K562 (cell line): Measurements from ENCODE around the gene AQP1. TPM values are rescaled to one million over a fixed set of nuclear protein-coding genes. Genes with fewer than 3 reads are reported as not detected.
A peak's percentile ranks its signal among the peaks of the same experiment; 100 is the strongest.

ENCODE experiments used
- ARID4B ChIP-seq: sonication (generic); formaldehyde crosslinking; IDR thresholded peaks from 2 replicates; pipeline ENCODE4 v1.8.0; 2022; ENCODE audit warnings: mild to moderate bottlenecking, missing genetic modification reagents
- CHD1 ChIP-seq: fragments of 200-600 bp; sonication (generic); IDR thresholded peaks from one replicate; pipeline ENCODE4 v1.6.1; 2012; ENCODE audit warnings: mild to moderate bottlenecking, moderate library complexity, low read length, inconsistent platforms
- CHD4 ChIP-seq: fragments of 200-600 bp; sonication (generic); IDR thresholded peaks from 3 replicates; pipeline ENCODE4 v1.6.1; 2012; ENCODE audit warnings: low read depth, mild to moderate bottlenecking, mixed read lengths, low read length, inconsistent platforms; ENCODE audit not compliant: insufficient read depth, insufficient replicate concordance, poor library complexity, severe bottlenecking
- HIVEP1 ChIP-seq: fragments of 250-450 bp; sonication (Bioruptor Pico); IDR thresholded peaks from 2 replicates; pipeline ENCODE4 v1.4.0; 2020; ENCODE audit warnings: mild to moderate bottlenecking
- HOXB6 ChIP-seq: fragments of 250-450 bp; sonication (Bioruptor Pico); IDR thresholded peaks from 2 replicates; pipeline ENCODE4 v1.5.1; 2022; ENCODE audit warnings: mild to moderate bottlenecking, borderline replicate concordance
- JUNB ChIP-seq: fragments of 450-650 bp; formaldehyde crosslinking; conservative IDR thresholded peaks from 2 replicates; pipeline ENCODE4 v1.4.0; 2020; ENCODE audit warnings: mild to moderate bottlenecking
- KDM1A ChIP-seq, 2 experiments: fragments of 450-650 bp; IDR thresholded peaks; 2 replicates each; pipeline ENCODE4 v1.6.1; 2016; ENCODE audit warnings: mild to moderate bottlenecking in 2 of 2
- MLX ChIP-seq, 2 experiments: fragments of 450-650 bp in 1 of 2; sonication (generic) in 1 of 2; formaldehyde crosslinking; conservative IDR thresholded peaks; 2 replicates each; pipeline versions ENCODE4 v1.4.0 to v1.8.1; 2020 to 2022; ENCODE audit warnings: mild to moderate bottlenecking in 1 of 2, missing genetic modification reagents in 1 of 2
- NFIX ChIP-seq: fragments of 250-450 bp; sonication (Bioruptor Pico); IDR thresholded peaks from 2 replicates; pipeline ENCODE4 v1.4.0; 2020; ENCODE audit warnings: low read depth, mild to moderate bottlenecking, moderate library complexity
- NR2C2 ChIP-seq, 2 experiments: fragments of 200-800 bp in 1 of 2; sonication (Bioruptor generic) in 1 of 2; sonication (generic) in 1 of 2; formaldehyde crosslinking in 1 of 2; IDR thresholded peaks; 2 replicates each; pipeline versions ENCODE4 v1.6.1 to v1.8.0; 2016 to 2022; ENCODE audit warnings: mild to moderate bottlenecking in 1 of 2, missing compliant biosample characterization in 1 of 2, missing genetic modification characterization in 1 of 2, missing genetic modification reagents in 1 of 2
- NR2F6 ChIP-seq: fragments of 450-650 bp; formaldehyde crosslinking; IDR thresholded peaks from 2 replicates; pipeline ENCODE4 v1.4.0; 2020; ENCODE audit warnings: mild to moderate bottlenecking
- SMAD1 ChIP-seq: fragments of 150-350 bp; IDR thresholded peaks from 2 replicates; pipeline ENCODE4 v1.6.1; 2014; ENCODE audit warnings: low read length, low read depth; ENCODE audit not compliant: partially characterized antibody
- SPI1 ChIP-seq: IDR thresholded peaks from 2 replicates; pipeline ENCODE4 v1.6.1; 2011; ENCODE audit warnings: low read depth, low read length, control low read depth, borderline replicate concordance
- TAF15 ChIP-seq: fragments of 200-400 bp; formaldehyde crosslinking; IDR thresholded peaks from 2 replicates; pipeline ENCODE4 v1.6.1; 2017; ENCODE audit warnings: mild to moderate bottlenecking, low read depth, low read length, moderate library complexity
- ZKSCAN1 ChIP-seq: fragments of 150-350 bp; IDR thresholded peaks from 2 replicates; pipeline ENCODE4 v1.6.1; 2016; ENCODE audit warnings: low read depth, low read length
- ZNF561 ChIP-seq: fragments of 450-650 bp; formaldehyde crosslinking; conservative IDR thresholded peaks from 2 replicates; pipeline ENCODE4 v1.4.0; 2020; ENCODE audit warnings: mild to moderate bottlenecking, moderate library complexity
- polyA plus RNA-seq, 8 experiments: library from polyadenylated mRNA; depleted of rRNA in 4 of 8; stranded (reverse) in 5 of 8; unstranded in 3 of 8; fragments of >200 nt; fragmentation: Nextera tagmentation in 2 of 8; fragmentation: Illumina TruSeq in 1 of 8; extraction: Ambion mirVana in 2 of 8; extraction: Trizol in 1 of 8; gene quantifications; 2 replicates each; pipeline versions ENCODE4 v1.2.1 to v1.2.3, GENCODE V29; 2011 to 2014; ENCODE audit warnings: inconsistent platforms in 1 of 8, missing spikeins in 1 of 8
- total RNA-seq, 7 experiments: library from RNA; depleted of rRNA in 6 of 7; stranded (reverse); fragments of >200 nt in 6 of 7; fragmentation: Illumina TruSeq in 2 of 7; extraction: Trizol in 2 of 7; gene quantifications; 2 replicates each; pipeline versions ENCODE4 v1.2.1 to v1.2.3, GENCODE V29; 2011 to 2021; ENCODE audit warnings: low replicate concordance in 1 of 7
- TF ChIP-seq, protein P1 (sequence below): fragments of 450-650 bp; IDR thresholded peaks from 2 replicates; pipeline ENCODE4 v1.6.1; 2016; ENCODE audit warnings: borderline replicate concordance
- TF ChIP-seq, protein P2 (sequence below): fragments of 450-650 bp; formaldehyde crosslinking; conservative IDR thresholded peaks from 2 replicates; pipeline ENCODE4 v1.4.0; 2022; ENCODE audit warnings: mild to moderate bottlenecking, missing genetic modification characterization
- TF ChIP-seq, protein P3 (sequence below): fragments of 250-450 bp; sonication (Bioruptor Pico); IDR thresholded peaks from 2 replicates; pipeline ENCODE4 v1.8.0; 2022; ENCODE audit warnings: moderate library complexity, mild to moderate bottlenecking, inconsistent platforms

Gene AQP1
- total and polyA plus RNA-seq, 9 of the 15 experiments (the other 6 are each of a cell fraction or from before 2014, with no cell fraction given): 0.18 to 12.6 (median 4.1) TPM

DNA sequence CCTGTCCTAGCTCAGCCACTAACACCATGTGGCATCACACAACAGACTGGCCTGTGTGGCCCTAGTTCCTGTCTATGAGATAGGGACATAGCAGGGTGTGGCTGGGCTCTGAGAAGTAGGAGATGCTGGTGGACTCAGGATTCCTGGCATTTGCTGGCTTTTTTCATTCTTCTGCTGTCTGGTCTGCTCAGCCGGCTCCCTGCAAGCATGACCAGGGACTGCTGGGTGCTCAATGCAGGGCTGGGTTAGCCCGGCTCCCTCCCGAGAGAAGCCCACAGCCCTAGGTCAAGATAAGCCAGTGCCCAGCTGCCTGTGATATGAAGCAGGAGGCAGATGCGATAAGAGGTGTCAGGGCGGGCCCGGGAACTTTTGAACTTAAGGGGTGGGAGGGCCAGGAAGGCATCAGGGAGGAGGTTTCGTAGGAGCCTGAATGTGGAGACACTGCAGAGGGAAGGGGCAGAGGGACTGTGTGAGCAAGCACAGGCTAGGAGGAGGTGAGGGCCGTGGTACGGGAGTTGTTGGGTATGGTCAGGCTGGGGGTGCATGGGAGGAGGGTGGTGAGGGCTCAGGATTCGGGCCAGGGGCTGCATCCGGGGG lies 3.5 kb downstream of the AQP1 start (continued):
- no peak for TF ChIP-seq JUNB
- TF ChIP-seq ZNF561 (CRISPR knock-in tag): no peak
- TF ChIP-seq NR2F6 (CRISPR knock-in tag): no peak
- TF ChIP-seq, protein P1, sequence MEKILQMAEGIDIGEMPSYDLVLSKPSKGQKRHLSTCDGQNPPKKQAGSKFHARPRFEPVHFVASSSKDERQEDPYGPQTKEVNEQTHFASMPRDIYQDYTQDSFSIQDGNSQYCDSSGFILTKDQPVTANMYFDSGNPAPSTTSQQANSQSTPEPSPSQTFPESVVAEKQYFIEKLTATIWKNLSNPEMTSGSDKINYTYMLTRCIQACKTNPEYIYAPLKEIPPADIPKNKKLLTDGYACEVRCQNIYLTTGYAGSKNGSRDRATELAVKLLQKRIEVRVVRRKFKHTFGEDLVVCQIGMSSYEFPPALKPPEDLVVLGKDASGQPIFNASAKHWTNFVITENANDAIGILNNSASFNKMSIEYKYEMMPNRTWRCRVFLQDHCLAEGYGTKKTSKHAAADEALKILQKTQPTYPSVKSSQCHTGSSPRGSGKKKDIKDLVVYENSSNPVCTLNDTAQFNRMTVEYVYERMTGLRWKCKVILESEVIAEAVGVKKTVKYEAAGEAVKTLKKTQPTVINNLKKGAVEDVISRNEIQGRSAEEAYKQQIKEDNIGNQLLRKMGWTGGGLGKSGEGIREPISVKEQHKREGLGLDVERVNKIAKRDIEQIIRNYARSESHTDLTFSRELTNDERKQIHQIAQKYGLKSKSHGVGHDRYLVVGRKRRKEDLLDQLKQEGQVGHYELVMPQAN: peak; percentile 41; the same call in 1 of the 2 replicates
- TF ChIP-seq HOXB6 (CRISPR knock-in tag): no peak
- no peak for TF ChIP-seq NR2C2 (CRISPR knock-in tag; IDR thresholded peaks at IDR 0.05)
- peak; percentile 78 for TF ChIP-seq NR2C2 (tag; IDR thresholded peaks at IDR 0.05)
- TF ChIP-seq ARID4B (CRISPR knock-in tag): peak; percentile 50; the same call in 1 of the 2 replicates
- TF ChIP-seq SMAD1: peak; percentile 51
- no peak for TF ChIP-seq TAF15
- no peak for TF ChIP-seq CHD4
- TF ChIP-seq ZKSCAN1: peak; percentile 65
- TF ChIP-seq, protein P2, sequence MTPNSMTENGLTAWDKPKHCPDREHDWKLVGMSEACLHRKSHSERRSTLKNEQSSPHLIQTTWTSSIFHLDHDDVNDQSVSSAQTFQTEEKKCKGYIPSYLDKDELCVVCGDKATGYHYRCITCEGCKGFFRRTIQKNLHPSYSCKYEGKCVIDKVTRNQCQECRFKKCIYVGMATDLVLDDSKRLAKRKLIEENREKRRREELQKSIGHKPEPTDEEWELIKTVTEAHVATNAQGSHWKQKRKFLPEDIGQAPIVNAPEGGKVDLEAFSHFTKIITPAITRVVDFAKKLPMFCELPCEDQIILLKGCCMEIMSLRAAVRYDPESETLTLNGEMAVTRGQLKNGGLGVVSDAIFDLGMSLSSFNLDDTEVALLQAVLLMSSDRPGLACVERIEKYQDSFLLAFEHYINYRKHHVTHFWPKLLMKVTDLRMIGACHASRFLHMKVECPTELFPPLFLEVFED (CRISPR knock-in tag): no peak
- no peak for TF ChIP-seq NFIX (CRISPR knock-in tag)
- TF ChIP-seq MLX (CRISPR knock-in tag; conservative IDR thresholded peaks at IDR 0.05): no peak
- no peak for TF ChIP-seq SPI1
- TF ChIP-seq, protein P3, sequence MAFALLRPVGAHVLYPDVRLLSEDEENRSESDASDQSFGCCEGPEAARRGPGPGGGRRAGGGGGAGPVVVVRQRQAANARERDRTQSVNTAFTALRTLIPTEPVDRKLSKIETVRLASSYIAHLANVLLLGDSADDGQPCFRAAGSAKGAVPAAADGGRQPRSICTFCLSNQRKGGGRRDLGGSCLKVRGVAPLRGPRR (CRISPR knock-in tag): no peak
- no peak for TF ChIP-seq HIVEP1 (CRISPR knock-in tag)
- TF ChIP-seq KDM1A (IDR thresholded peaks at IDR 0.05): peak; percentile 87 to 88
- TF ChIP-seq CHD1: no peak
